OCI-LY3 (cell line): ENCODE results near the gene SPATS2.

Source experiments
- H2AFZ ChIP-seq: fragments of 200-600, 300-600 bp; shearing (Covaris generic); 2 replicates; pipeline ENCODE4 v1.6.0; 2014; ENCODE audit warnings: antibody characterized with exemption, low read depth, low read length
- H3K27ac ChIP-seq: fragments of 200-600, 300-600 bp; sonication (generic); 2 replicates; pipeline ENCODE4 v1.5.1; 2014; ENCODE audit warnings: mild to moderate bottlenecking, low read length, moderate library complexity, mixed read lengths
- H3K27me3 ChIP-seq: fragments of 200-600, 300-600 bp; sonication (generic); 2 replicates; pipeline ENCODE4 v1.6.1; 2014; ENCODE audit warnings: low read depth, low read length, mixed read lengths
- H3K36me3 ChIP-seq: fragments of 200-600, 300-600 bp; sonication (generic); replicated peaks from 2 replicates; pipeline ENCODE3; 2014; ENCODE audit warnings: low read depth, low read length, mixed read lengths
- H3K4me1 ChIP-seq: fragments of 300-600, 200-600 bp; sonication (generic); 2 replicates; pipeline ENCODE4 v1.6.1; 2014; ENCODE audit warnings: low read length, mixed read lengths
- H3K4me2 ChIP-seq: fragments of 200-600, 300-600 bp; sonication (generic); 2 replicates; pipeline ENCODE4 v1.6.1; 2014; ENCODE audit warnings: low read length, mixed read lengths
- H3K4me3 ChIP-seq: fragments of 300-600, 200-600 bp; sonication (generic); 2 replicates; pipeline ENCODE4 v1.5.1; 2014; ENCODE audit warnings: antibody characterized with exemption, mild to moderate bottlenecking, low read length, moderate library complexity
- H3K79me2 ChIP-seq: fragments of 300-600, 200-600 bp; shearing (Covaris generic); 2 replicates; pipeline ENCODE4 v1.6.1; 2014; ENCODE audit warnings: mild to moderate bottlenecking, low read length, mixed read lengths
- H3K9ac ChIP-seq: fragments of 300-600, 200-600 bp; shearing (Covaris generic); 2 replicates; pipeline ENCODE4 v1.6.0; 2014; ENCODE audit warnings: mild to moderate bottlenecking, low read length, moderate library complexity
- H3K9me3 ChIP-seq: fragments of 200-600, 300-600 bp; shearing (Covaris generic); 2 replicates; pipeline ENCODE4 v1.6.1; 2014; ENCODE audit warnings: low read length, mixed read lengths; ENCODE audit not compliant: insufficient read depth
- H4K20me1 ChIP-seq: fragments of 200-600, 300-600 bp; sonication (generic); 2 replicates; pipeline ENCODE4 v1.6.1; 2016; ENCODE audit warnings: low read length, mixed read lengths; ENCODE audit not compliant: insufficient read depth
- EZH2phosphoT487 ChIP-seq: fragments of 200-600 bp; shearing (Covaris generic); IDR thresholded peaks from 2 replicates; pipeline ENCODE4 v1.6.1; 2018; ENCODE audit warnings: antibody characterized with exemption, mixed run types, low read depth
- TF ChIP-seq, protein P1 (sequence below): fragments of 200-600, 300-600 bp; sonication (generic); IDR thresholded peaks from 2 replicates; pipeline ENCODE4 v1.5.1; 2014; ENCODE audit warnings: antibody characterized with exemption, low read length, low read depth

Gene SPATS2

DNA sequence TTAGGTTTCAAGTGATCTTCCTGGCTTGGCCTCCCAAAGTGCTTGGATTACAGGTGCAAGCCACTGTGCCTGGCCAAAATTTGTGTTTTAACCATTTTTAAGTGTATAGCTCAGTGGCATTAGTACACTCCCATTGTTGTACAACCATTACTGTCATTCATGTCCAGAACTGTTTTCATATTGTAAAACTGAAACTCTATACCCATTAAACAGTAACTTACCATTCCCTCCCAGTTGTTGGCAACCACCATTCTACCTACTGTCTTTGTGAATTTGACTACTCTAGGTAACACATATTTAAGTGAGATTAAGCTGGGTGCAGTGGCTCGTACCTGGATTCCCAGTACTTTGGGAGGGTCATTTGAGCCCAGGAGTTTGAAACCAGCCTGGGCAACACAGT is 104.3 kb downstream of the SPATS2 start:
- H4K20me1 ChIP-seq, result no peaks in the 10 kb centered on the region
- no peaks in the 10 kb centered on the region for H3K79me2 ChIP-seq
- no peaks in the 10 kb centered on the region for H3K27me3 ChIP-seq
- TF ChIP-seq EZH2phosphoT487, result no peak
- TF ChIP-seq, protein P1, sequence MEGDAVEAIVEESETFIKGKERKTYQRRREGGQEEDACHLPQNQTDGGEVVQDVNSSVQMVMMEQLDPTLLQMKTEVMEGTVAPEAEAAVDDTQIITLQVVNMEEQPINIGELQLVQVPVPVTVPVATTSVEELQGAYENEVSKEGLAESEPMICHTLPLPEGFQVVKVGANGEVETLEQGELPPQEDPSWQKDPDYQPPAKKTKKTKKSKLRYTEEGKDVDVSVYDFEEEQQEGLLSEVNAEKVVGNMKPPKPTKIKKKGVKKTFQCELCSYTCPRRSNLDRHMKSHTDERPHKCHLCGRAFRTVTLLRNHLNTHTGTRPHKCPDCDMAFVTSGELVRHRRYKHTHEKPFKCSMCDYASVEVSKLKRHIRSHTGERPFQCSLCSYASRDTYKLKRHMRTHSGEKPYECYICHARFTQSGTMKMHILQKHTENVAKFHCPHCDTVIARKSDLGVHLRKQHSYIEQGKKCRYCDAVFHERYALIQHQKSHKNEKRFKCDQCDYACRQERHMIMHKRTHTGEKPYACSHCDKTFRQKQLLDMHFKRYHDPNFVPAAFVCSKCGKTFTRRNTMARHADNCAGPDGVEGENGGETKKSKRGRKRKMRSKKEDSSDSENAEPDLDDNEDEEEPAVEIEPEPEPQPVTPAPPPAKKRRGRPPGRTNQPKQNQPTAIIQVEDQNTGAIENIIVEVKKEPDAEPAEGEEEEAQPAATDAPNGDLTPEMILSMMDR, result no peak
- H3K27ac ChIP-seq, result no peak overlapping the region
- no peaks in the 10 kb centered on the region for H3K9me3 ChIP-seq
- H3K36me3 ChIP-seq, result no peaks in the 10 kb centered on the region
- no peak overlapping the region for H3K4me2 ChIP-seq
- peaks cover 6% of the 10 kb centered on the region for H3K4me1 ChIP-seq
- H2AFZ ChIP-seq, result no peak overlapping the region
- no peak overlapping the region for H3K4me3 ChIP-seq
- H3K9ac ChIP-seq, result no peak overlapping the region

DNA sequence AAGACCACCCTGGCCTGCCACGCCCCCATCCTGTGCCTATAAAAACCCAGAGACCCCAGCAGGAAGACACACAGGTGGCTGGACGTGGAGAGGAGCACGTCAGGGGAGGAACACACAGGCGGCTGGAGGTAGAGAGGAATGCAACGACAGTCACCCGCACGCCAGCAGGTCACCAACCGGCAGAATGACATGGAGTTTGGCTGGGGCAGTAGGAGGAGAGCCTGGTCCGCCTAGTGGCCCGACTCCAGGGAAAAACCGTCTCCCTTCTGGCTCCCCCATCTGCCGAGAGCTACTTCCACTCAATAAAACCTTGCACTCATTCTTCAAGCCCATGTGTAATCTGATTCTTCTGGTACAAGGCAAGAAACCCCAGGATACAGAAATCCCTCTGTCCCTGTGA is 108.8 kb downstream of the SPATS2 start:
- Histone ChIP-seq H2AFZ (no peak overlapping the region), H3K4me1 (peaks cover 6% of the 10 kb centered on the region), H4K20me1 (no peaks in the 10 kb centered on the region), H3K27ac (no peak overlapping the region), H3K4me2 (no peak overlapping the region), H3K27me3 (no peaks in the 10 kb centered on the region), H3K9me3 (no peaks in the 10 kb centered on the region), H3K79me2 (no peaks in the 10 kb centered on the region), H3K4me3 (no peak overlapping the region), H3K9ac (no peak overlapping the region), H3K36me3 (no peaks in the 10 kb centered on the region)
- TF ChIP-seq, protein P1, result no peak
- no peak for TF ChIP-seq EZH2phosphoT487

DNA sequence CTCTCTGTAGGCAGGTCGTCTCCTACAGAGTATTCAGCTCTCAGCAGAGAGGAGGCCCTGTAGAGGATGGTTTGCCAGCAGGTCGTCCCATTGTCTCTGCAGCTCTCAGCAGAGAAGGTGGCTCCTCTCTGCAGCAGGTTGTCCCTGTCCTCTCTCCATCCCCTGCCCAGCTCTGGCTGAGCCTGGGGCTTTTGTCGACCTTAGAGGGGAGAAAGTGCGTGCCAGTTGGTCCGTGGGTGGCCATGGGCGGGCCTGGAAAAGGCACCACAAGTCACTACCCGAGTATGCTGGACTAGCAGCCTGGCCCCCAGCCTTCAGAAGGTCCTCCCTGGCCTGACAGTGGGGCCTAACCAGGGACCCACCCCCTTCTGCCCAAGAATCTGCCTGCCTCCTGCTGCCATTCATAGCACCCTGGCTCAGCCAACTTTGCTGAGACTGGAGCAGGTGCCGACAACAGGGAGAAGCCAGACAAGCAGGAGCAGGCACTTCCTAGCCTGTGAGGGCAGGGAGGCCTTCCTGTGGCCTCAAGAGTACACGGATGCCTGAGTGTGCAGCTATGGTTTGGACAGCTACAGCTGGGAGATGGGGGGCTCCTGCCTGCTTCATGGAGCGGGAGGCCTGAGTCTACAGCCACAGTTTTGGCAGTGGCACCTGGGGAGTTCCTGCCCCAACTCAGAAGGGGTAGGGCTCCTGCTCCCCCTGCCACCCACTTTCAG is 111.8 kb downstream of the SPATS2 start:
- no peak overlapping the region for H3K4me3 ChIP-seq
- peaks cover 4% of the 10 kb centered on the region; the same call in 1 of the 2 replicates for H3K4me1 ChIP-seq
- H3K36me3 ChIP-seq, result no peaks in the 10 kb centered on the region
- no peaks in the 10 kb centered on the region for H3K79me2 ChIP-seq
- H3K9ac ChIP-seq, result no peak overlapping the region
- H2AFZ ChIP-seq, result no peak overlapping the region
- no peak overlapping the region for H3K4me2 ChIP-seq
- no peak overlapping the region for H3K27ac ChIP-seq
- H3K27me3 ChIP-seq, result no peaks in the 10 kb centered on the region
- no peaks in the 10 kb centered on the region for H4K20me1 ChIP-seq
- H3K9me3 ChIP-seq, result no peaks in the 10 kb centered on the region
- TF ChIP-seq, protein P1, result no peak
- no peak for TF ChIP-seq EZH2phosphoT487

DNA sequence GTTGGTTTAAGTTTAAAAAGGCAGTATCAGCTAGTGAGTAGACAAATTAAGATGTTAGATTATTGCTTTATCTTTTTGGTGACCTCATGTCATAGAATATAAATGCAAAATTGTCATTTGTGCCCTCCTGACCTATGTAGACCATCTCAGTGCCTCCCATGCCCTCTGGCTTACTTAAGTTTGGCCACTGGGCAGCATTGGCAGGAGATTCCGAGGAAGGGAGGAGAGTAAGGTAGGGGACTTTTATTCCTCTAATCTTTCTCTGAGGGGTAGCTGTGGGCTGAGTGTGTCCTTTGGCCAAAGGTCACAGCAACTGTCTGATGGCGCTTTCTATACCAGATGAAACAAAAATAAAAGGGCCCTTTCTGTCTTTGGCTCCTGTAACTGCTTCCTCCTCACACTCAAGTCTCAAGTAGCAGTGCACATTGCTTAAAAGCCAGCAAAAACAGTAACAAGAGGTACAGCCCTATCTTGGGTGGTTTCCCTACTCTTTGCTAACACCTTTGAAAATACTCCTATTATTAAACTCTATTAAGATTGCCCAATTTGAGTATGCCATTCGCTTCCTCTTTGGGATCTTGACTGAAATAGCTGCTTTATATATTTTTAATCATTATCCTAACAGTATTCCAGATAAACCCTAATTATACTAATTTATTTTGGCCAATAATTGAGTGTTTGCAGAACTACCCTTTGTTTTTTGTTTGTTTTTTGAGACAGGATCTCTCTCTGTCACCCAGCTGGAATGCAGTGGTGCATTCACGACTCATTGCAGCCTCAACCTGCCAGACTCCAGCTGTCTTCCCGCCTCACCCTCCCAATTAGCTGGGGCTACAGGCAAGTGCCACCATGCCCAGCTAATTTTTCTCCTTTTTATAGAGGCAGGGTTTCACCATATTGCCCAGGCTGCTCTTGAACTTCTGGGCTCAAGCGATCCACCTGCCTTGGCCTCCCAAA is 115.1 kb downstream of the SPATS2 start:
- Histone ChIP-seq H3K36me3 (peaks cover 3% of the 10 kb centered on the region), H3K4me2 (no peak overlapping the region), H3K27ac (no peak overlapping the region), H2AFZ (no peak overlapping the region), H3K9ac (no peak overlapping the region), H3K79me2 (no peaks in the 10 kb centered on the region), H4K20me1 (no peaks in the 10 kb centered on the region), H3K4me1 (peaks cover 8% of the 10 kb centered on the region), H3K27me3 (no peaks in the 10 kb centered on the region), H3K9me3 (no peaks in the 10 kb centered on the region), H3K4me3 (no peak overlapping the region)
- TF ChIP-seq, protein P1, result no peak
- no peak for TF ChIP-seq EZH2phosphoT487
